Stimulated activated naive CD8-positive, alpha-beta T cell treated with anti-CD3 and anti-CD28 coated beads, Interleukin-15, Interleukin-2, amounts not matched to agents 100 U/mL and 50 U/mL, for 24 hours (primary cell): ENCODE measurements around the gene ERBB4.

Experiments
- ATAC-seq: fragments of 150-1000 bp; cut with Tn5 transposase; one replicate; pipeline ENCODE4 v1.10.0; 2021
- DNase-seq: peaks from one replicate; pipeline ENCODE4 v3.0.0; 2021

The ERBB4 gene

DNA sequence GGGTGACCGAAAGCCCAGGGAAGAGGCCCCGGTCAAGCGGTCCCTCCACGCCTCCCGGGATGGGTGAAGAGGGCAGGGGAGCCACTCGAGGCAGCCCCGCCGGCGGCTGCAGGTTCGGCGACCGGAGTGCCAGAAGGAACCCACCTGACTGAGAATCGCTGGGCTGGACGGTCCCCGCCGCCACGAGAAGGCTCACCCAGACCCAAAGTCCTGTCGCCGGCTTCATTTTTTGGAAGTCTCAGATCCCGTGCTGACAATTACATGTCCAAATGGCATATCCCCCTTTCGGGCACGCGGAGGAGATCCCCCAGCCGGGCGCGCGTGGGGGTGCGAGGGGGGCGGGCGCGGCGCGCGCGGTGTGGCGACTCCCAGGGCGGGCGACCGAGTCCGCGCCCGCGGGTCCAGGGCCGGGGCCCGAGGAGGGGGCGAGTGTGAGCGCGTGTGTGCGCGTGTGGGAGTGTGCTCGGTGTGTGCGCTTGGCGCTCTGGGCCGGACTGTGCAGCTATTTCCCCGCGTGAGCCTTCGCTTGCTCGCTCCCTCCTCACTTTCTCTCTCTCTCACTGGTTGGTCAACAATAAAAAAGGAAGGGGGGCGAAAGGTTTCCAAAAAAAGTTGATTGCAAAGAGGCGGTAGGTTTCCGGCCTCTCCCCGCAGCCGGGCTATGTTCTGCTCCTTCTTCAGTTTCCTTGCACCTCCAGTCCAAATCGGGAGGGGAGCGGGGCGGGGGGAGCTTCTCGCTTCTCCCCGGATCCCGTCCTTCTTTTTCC lies at the start of gene ERBB4:
Gene ERBB4, minus strand, starts transcription at position 498 of the 767 bp plus-strand sequence. Its CDS starts 272 bp downstream, at position 226.
- ATAC-seq (no peak), DNase-seq (no peak)

DNA sequence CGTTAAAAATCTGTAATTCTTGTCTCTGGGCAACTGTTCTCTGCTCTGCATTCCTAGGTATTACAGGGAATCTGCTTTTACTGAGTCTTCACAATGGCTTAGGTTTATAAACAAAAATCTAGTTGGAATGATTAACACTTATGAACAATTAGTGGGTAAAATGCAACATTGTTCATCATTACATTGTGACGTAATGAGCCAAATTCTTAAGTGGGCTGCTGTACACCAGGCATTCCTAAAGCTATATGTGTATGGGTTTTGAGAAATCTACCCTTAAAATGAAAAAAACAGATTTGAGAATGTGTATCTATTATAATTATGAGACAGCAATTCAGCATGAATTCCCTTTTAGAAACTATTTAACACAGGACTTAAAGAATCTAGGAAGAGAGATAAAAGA lies 41.5 kb upstream of the ERBB4 start:
- no peak for ATAC-seq
- no peak for DNase-seq

DNA sequence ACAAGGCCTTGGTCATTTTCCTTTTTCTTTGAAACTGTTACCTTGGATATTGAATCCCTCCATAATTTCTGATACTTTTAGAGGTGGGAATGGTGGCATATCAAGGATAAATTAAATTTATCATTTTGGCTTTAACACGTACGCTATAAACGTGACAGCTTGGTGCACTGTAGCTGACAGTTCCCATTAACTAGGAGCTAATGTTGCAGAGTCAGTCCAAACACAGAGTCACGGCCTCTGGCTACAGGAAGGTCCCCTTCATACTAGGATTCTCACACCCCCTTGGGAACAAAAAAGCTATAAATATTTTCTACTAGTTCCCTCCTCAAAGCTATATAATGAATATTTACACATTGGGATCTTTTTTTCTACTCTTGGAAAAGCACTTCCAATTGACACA lies 17.7 kb upstream of the ERBB4 start:
- DNase-seq (no peak), ATAC-seq (no peak)

DNA sequence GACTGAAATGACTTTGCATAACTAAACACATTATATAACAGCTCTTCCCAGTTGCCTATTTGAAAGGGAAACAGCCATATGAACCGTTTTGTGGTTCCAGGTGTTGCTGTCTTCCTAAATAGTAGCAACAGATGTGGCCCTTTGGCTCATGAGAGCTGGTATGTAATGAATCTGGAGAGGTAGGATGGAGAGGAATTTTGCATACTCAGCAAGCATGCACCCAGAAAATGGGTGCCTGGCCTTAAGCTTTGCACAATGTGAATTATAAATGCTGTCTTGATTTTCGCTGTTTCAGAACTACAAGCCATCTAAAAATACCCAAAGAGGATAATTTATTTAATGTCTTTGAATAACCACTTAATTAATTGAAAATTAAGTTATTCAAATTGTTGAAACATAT lies 15.6 kb upstream of the ERBB4 start:
- ATAC-seq (no peak), DNase-seq (no peak)

DNA sequence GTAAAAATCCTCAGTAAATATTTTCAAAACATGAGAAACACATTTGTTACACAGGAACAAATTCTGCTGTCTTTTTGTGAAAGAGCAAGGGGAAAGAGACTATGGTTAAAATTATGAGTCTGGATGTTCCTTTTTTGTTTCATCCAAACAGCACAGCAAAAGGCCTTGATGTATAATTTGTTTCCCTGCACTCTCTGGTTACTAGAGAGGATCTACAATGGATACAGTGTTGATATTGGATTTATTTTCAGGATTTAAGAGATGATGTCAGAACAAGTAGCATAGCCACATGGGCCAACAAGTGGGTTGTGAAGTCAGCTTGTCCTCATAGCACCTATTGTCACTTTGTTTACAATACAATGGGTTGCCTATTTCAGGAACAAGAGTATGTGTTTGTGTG lies 11.3 kb upstream of the ERBB4 start:
- ATAC-seq = no peak

DNA sequence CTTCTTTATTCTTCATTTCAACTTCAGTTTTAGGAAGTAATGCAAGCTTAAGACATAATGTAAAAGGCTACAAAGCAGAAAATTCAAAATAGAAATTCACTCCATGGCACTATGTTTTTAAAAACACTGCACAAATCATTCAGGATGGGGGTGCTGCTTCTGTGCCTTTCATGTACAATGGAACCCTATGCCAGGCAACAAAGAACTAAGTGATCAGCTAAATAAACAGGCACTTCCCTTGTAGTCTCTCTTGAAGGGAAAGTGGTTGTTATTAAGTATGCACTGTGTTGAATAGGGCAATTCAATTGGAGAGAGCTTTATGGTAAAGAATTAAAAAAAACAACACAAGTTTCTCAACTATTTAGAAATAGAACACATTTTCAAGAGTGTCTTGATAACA lies 10.9 kb upstream of the ERBB4 start:
- no peak for DNase-seq
- ATAC-seq = no peak

More for the DNA sequence above, 11.3 kb upstream of the ERBB4 start:
- no peak for DNase-seq

DNA sequence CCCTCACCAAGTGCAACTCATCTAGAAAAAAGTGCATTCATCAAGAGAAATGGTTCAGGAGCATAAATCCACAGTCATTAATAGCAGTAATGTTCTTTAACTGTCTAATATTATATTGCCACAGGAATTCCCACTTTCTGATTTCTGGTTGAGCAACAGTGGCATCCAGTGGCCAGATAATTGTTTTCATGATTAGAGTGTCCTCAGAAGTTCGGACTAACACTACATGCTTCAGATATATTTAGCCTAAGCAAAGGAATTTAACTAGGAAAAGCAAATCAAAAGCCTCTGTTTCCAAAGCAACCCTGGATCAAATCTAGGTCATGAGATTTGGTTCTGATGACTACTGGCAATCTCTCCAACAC lies 9.8 kb upstream of the ERBB4 start:
- ATAC-seq = no peak

DNA sequence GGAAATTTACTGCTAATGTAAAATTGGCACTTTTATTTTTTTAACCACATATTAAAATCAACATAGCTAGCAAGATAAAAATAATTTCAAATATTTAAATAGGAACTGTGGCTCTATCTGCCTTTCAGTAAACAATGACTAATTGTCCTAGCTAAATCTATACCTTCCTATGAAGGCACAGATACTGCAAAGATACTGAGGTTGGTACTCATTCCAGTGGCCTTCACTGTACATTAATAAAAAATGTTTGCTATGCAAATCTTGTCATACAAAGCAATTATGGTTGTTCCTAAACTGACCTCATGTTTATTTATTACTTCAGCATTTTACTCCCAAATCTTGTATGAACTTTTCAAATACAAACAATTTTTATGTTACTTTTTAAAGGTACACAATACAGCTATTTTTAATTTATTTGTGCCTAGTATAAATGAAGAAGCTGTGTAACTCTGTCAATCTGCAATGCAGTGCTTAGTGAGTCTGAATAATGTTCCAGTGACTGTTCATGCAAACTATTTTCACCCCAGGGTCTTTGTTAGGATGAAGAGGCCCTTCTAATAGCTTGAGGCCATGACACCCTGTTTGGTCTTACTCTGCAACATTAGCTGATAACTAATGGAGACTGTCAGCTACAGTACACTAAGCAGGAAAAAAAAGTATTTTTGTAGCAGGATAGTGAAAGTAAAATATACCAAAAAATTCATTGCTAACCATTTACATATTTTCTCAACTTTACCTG lies 9.3 kb upstream of the ERBB4 start:
- no peak for DNase-seq

More for the DNA sequence above, 9.8 kb upstream of the ERBB4 start:
- no peak for DNase-seq

DNA sequence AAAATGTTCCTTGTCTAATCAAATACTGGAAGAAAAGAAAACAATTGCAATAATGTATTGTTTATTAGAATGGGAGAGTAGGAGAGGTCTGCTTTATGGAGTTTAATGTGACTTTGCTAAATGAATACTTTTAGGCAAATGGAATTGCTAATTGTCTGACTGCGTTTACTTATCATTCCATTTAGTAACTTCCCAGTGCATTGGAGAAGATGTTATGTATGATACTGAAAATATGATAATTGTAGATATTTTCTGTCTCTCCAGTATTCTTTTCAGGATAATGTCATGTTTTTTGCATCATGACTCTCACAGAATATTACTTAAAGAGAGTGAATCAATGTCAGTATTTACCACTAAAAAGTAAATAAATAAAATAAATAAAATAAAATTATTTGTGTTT lies 8.1 kb upstream of the ERBB4 start:
- DNase-seq (no peak), ATAC-seq (no peak)

More for the DNA sequence above, 9.3 kb upstream of the ERBB4 start:
- ATAC-seq = no peak

DNA sequence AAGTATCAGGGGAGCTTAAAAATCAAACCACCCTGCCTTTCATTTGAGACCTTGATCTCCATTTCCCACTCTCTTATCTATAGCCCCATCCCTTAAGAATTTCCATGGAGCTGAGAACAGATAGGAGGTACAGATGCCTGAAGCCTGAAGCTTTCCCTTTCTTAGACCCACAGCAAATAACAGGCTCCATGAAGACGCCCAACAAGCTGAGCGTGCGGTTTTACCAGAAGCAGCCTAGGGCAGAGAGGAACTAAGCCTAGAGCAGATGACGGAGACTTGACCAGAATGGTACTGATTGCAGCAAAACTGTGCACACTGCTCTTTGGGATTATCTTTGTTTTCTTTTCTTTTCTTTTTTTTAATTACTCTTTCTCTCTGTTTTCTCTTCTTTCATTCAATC lies 1.7 kb upstream of the ERBB4 start:
- ATAC-seq = no peak
- no peak for DNase-seq

DNA sequence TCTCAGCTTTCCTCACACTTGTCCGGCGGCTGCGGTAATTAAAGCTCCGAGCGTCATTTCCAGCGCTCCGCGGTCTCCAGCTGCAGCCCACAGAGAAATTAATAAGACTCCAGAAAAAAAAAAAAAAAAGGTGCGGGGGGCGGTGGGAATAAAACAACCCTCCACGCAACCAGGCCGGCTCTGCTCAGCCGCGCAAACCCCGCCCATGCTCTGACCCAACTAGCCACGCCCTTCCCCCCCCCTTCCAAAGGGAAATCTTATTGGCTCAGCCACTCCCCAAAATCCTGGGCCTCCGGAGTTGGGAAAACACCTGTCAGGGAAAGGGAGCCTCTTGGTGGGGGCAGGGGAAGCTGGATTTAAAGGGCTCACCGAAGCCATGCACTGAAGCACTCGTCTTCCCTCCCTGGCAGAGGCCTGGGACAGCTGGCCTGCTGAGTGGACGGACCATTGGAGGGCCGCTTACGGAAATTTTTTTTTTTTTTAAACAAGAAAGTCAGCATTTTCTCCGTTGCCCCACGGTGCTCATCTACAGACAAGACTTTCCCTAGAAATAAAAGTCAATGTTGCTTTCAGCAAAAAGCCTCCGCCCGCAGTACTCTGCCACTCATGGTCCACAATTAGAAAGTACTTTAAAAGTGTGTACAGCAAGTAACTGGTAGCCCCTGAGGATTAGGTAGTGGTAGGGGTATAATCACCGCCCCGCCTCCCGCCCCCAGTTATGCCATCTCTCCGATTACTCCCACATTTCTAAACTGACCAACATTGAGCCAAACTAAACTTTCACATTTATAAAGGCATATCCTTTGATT lies 674 bp upstream of the ERBB4 start:
- no peak for DNase-seq
- ATAC-seq = no peak

DNA sequence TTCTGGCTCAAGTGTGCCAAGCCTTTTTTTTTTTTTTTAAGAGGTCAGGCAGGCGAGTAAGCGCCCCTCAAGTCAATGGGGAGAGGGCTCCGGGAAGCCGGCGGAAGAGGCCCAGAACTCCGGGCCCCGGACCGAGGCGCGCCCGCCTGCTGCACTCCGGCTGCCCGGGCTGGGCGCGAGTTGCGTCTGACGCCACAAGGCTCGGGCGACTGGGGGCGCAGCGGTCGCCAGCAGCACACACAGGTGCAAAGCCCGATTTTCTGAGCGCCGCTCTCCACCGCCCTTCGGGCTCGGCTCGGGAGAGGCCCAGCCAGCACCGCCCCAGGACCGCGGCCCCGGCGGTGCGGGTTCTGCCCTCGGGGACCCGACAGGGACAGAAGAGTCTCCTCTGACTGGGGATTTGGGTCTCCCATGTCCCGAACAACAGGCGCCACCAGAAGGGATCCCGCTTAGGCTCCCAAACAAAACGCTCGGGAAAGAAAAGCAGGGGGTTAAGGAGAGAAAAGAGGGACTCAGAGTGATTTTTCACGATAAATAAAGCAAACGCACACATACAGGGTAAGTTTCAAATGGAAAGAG lies 787 bp downstream of the ERBB4 start:
- ATAC-seq (peak; percentile 40), DNase-seq (no peak)

DNA sequence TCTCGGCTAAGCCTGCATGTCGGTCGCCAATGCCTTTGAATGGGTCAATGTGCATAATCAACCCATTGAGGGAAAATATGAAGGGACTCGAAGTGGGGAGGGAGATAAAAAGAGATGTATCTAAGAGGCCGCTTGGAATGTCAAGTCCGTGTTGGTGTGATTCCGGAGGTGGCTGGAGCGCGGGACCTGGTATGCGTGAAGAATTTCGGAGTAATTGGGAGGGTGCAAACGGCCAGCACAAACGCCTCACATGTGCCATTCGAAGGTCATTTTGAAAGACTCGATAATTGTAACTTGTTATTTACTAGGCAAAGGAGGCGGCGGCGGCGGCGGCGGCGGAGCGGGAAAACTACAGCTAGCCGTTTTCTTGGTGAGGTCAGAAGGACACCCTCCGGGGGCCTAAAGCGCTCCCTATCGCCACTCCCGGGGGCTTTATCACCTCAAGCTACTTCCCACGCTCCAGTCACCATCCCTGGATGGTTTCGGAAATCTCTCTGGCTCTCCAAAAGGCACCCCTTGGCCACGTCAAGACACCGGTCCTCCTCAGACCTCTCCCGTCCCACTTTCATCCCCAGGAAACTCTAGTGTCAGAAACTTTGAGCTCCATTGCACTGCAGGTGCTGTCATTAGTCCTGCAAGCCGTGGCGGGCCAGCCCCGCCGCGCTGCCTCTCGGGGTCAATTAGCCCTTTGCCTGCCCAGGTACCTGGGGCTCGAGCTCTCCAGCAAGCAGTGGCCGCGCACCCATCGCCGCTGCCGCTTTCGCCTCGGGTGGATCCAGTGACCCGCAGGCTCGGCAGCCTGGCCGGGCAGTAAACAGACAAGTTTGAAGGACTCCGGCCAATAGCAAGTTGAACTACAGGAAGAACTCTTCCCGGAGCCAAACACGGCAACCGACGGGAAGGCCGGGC lies 1.5 kb downstream of the ERBB4 start:
- no peak for DNase-seq
- no peak for ATAC-seq

DNA sequence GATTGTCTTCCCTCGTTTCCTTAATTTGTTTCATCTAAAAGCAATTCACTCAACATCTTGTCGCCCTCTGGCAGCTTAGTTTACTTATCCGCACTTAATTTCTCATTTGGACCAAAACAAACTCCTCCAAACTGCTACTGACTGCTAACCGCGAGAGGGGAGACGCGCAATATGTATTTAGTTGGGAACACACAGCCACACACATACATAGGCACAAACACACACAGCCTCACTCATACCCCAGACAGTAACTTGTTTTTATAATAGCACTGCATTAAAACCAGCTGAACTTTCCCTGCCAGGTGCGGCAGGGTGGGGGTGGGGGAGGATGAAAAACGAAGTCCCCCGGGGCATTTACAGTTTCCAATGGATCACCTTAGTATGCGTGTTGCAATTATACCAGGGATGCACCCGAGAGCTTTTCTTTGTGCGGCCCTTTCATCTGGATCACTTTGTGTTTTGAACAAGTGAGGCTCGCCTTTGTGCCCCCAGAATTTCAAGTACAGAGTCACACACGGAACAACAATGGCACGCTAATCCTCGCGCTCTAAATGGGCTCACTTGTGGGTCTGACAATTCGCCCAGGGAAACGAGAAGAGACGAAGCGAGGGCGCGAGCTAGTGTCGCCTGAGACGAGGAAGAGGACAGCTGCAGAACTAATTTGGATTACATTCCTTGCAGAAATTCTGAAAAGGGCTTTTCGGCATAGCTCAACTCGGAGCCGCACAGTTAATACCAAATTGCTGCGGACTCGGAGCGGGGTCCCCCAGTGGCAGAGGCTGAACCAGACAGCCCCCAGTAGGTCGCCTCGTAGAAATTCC lies 2.4 kb downstream of the ERBB4 start:
- DNase-seq (no peak), ATAC-seq (no peak)

DNA sequence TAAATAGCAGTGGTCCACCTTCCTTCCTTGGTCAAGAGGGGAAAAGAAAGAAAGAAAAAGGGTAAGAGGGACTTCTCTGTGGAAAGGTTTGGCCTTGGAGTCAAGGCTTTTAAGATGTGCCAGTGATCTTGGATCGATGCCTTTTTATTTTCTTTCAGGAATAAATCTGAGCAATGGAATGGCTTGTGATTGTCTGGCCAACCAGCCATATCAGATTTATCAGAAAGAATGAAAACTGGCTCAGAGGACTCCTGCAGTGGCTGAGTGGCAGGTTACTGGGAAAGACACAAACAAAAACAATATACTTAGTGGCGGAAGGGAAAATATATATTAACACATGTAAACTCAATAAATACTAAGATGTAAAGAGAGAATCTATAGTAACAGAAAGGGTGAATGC lies 4.3 kb downstream of the ERBB4 start:
- ATAC-seq = no peak
- no peak for DNase-seq

DNA sequence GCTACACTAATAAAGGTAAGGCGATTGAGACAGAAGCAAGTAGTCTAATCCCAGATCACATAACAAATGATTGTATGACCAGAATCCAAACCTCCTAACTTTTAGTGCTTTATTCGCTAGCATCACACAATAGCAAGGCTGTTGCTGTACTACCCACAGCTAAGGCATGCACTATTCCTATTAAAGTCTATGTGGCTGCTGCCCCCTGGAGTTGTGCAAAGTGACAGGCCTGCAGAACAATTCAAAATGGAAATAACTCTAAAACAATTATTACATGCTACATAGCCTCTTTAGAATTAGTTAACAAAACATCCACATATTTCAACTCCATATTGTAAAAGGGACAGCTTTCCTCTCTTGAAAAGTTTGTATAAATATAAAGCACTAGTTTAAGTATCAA lies 6.0 kb downstream of the ERBB4 start:
- no peak for ATAC-seq
- DNase-seq = no peak

DNA sequence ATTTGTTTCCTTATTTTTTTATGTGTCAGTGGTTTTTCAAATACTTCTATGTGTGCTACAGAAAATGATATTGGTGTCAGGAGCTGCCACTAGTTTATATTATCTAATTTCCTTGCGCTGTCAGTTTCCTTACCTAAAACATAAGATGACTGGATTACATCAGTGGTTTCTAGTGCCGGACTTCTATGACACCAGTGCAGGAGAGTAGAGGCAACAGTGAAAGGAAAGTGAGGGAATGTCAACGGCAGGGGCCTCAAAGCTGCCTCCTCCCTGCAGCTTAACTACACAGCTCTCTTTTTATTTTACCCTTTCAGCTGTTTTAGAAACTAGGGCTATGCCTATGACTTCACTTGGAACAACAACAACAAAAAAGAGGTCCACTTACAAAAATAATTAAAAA lies 6.5 kb downstream of the ERBB4 start:
- ATAC-seq = no peak
- no peak for DNase-seq

DNA sequence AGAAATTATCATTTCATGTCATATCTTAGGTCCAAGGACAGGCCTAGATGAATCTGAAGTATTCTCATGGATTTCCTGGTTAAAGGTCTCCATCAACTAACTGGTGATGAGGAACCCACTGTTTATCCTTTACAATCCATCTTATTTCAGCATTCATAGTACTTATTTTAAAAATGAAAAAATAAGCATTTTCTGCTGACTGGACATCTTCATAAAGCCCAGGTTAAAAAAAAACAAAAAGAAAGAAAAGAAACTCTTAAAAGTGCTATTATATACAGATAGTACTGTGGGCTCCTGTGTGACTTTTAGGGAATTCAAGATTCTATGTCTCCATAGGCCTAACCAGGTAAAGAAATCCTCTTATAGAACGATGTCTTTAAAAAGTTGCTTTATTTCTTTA lies 7.1 kb downstream of the ERBB4 start:
- DNase-seq (no peak), ATAC-seq (no peak)

DNA sequence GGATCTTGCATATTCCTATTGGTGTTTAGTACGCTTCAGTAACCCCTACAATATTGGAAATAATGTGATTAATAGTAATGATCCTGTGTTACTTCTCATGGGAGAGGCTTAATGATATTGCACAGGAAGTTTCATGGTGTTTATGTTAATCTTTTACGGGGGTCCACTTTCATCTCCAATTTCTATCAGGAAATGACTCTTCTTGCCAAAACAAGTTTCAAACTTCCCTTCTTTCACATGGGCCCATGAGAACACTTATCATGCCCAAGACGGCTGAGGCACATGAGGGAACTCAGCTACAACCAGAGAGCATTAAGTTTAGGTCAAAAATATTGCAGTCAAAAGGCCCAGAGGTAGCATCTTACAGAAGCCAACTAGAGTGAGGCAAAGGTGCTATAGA lies 7.6 kb downstream of the ERBB4 start:
- no peak for ATAC-seq
- no peak for DNase-seq

DNA sequence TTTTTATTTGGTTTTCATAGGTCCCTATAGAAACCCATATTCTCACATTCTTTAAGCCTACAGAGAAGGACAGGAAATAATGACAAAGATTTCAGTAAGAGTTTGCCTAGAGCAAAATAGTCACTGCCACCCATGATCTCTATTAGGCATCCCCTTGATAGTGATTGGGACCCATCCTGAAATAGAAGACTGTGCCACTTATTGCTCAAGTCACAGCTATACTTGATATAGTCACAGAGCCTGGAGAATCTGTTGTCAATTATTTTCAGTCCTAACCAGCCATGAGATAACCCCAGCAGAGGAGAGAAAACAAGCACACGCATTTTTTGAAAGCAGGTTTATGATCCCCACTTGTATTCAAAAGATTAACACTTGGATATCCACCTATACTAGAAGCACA lies 8.2 kb downstream of the ERBB4 start:
- DNase-seq (no peak), ATAC-seq (no peak)
